GM21737 (cell line): Measurements from ENCODE around the gene TRIM14.

Source experiments
- ATAC-seq: cut with Tn5 transposase; IDR thresholded peaks from one replicate; pipeline ENCODE4 v1.9.1; 2021; ENCODE audit warnings: mild to moderate bottlenecking, moderate library complexity; ENCODE audit not compliant: unreplicated experiment

TRIM14 gene

DNA sequence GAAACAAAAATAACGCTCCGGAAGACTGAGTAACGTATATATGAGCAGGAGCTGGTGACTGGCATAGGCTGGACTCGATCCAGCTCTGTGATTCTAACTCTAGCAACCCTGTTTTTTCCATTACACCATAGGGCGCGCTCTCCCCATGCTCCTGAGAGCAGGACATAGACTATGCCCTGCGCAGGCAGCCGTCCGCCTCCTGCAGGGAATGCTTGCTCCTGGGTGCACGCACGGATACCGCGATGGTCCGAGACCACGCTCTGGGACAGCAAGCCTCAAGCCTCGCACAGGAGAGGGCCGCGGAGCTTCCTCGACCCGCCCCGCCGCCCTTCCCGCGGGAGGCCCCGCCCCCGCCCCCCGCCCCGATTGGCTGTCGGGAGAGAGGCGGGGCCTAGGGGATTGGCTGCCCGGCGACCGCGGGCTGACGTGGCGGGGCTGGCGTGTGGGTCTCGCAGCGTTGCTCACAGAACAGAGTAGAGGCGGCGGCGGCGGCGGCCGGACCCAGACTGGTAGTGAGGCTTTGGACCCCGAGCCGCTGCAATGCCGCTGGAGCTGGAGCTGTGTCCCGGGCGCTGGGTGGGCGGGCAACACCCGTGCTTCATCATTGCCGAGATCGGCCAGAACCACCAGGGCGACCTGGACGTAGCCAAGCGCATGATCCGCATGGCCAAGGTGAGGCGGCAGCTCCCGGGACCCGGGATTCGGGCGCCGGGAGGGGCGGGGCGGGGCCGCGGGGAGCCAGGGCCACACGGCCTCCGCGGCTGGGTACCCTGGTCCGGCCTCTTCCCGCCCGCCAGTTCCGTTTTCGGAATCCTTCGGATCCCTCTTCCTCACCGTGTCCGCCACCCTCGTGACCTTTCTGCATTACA is 62.5 kb downstream of the TRIM14 start, which contains the start of gene NANS:
Gene NANS (plus strand): TSS at position 464 of the 869 bp plus-strand sequence. CDS start 77 bp downstream, at position 541.
- ATAC-seq = peak; percentile 92

GRCh38 chr9:98054376-98054951 is 64.6 kb downstream of the TRIM14 start:
- ATAC-seq = no peak

- no peak for ATAC-seq
Measured at GRCh38 chr9:98050351-98050750, 68.7 kb downstream of the TRIM14 start.

GRCh38 chr9:98049288-98050072 is 69.5 kb downstream of the TRIM14 start:
- ATAC-seq = no peak

DNA sequence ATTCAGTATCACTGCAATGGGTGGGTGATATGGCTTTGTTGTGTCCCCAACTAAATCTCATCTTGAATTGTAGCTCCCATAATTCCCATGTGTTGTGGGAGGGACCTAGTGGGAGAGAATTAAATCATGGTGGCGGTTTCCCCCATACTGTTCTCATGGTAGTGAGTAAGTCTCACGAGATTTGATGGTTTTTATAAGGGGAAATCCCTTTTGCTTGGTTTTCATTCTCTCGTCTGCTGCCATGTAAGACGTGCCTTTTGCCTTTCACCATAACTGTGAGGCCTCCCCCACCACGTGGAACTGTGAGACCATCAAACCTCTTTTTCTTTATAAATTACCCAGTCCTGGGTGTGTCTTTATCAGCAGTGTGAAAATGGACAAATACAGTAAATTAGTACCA is 72.0 kb downstream of the TRIM14 start:
- ATAC-seq = no peak

DNA sequence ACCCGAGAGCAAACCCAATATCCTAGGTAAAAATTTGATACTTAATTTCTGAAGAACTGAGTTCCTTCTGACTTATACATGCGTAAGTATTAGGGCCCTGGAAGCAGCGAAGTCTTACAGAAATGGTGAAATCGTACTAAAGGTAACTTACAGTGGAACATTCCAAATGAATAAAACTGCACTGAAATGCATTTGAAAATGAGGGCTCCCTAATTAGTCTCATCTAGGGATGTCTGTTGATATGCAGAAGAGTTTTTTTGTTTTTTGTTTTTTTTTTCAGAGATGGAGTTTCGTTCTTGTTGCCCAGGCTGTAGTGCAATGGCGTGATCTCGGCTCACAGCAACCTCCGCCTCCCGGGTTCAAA is 72.9 kb downstream of the TRIM14 start:
- ATAC-seq = no peak

DNA sequence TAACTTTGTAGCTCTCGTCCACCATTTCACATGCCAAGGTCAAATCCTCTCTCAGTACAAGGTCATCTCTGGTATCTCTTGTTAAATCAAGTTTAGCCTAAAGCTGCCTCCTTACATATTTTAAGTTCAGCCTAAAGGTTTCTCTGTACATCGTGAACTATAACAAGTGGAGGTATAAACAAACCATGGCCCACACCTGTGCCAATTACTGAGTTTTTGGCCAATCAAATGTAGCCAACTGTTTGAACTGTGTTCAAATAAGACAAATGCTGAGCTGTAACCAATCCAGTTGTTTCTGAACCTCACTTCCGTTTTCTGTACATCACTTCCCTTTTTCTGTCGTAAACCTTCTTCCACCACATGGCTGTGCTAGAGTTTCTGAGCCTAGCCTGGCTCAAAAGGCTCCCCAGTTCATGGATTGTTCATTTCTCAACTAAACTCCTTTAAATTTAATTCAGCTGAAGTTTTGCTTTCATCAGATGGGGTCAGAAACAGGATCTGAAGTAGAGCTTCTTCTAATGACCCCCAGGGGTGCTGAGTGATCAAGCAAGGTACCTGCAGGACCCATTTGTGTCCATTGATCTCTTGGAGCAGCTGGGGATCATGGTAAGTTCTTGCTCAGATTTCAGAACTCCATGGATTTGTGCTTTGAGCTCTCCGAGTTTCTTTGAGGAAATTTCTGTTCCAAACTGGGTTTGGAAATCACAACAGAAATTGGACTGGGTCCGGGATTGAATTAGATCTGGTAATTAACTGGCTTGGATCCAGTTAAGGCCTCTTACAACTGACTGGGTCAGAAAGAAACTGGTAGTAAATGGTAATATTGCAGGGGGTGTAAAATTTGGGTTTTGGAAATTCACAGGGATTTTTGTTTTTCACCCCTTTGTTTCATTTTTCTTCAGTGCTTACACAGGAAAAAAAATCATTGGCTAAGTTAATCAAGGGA is 73.5 kb downstream of the TRIM14 start:
- peak; percentile 80 for ATAC-seq

DNA sequence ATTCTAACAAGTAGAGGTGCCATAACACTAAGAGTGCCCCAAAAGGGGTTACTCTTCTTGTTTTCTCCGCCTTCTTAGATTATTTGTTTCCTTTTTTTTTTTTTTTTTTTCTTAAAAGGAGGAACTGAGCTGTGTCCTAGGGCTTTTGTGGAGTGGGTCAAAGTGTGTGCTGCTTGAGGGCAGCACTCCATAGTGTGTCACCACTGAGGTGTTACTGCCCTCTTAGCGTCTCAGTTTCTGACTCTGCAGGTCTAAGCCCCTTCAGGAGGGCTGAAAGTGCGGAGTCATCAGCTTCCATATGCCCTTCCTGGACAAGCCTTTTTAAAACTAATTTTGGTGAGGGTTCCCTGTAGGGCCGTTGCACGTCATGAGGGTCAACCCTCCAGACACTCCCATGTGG is 75.1 kb downstream of the TRIM14 start:
- ATAC-seq = no peak

GRCh38 chr9:98040212-98040611 is 78.8 kb downstream of the TRIM14 start:
- no peak for ATAC-seq

DNA sequence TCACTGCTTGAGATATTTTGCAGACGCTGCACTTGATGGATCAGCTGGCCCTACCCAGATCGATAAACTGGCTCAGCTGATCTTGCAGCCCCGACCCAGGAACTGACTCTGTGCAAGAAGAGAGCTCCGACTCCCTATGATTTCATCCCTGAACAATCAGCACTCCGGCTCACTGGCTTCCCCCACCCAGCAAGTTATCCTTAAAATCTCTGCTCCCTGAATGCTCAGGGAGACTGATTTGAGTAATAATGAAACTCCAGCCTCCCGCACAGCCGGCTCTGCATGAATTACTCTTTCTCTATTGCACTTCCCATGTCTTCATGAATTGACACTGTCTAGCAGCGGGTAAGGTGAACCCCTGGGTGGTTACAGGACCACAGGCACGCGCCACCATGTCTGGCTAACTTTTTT is 79.4 kb downstream of the TRIM14 start:
- ATAC-seq = no peak

DNA sequence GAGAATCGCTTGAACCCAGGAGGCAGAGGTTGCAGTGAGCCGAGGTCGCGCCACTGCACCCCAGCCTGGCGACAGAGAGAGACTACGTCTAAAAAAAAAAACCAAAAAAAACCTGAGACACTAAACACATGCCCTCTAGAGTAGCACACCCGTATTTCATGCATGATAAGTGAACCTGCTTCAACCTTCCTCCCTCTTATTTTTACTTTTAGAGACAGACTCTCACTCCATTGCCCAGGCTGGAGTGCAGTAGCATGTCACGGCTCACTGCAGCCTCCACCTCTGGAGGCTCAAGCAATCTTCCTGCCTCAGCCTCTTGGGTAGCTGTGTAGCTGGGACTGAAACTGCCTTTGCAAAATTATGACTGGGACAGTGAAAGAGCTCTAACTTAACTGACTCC is 80.1 kb downstream of the TRIM14 start:
- ATAC-seq = peak; percentile 49

DNA sequence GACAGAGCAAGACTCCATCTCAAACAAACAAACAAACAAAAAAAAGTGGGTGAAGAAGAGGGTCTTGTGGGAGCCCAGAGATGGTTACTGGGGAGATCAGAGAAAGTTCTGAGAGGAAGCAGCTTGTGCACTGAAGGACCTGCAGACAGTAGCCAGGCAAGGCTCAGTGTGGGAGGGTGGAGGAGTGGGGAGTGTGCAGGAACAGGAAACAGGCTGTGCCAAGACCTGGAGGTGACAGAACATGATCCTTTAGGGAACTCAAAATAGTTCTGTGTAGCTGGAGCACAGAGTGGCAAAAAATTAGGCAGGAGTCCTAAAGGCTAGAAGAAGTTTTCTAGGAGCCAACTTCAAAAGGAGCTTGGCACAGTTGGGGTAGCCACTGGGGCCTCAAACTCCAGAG is 81.7 kb downstream of the TRIM14 start:
- ATAC-seq = no peak

DNA sequence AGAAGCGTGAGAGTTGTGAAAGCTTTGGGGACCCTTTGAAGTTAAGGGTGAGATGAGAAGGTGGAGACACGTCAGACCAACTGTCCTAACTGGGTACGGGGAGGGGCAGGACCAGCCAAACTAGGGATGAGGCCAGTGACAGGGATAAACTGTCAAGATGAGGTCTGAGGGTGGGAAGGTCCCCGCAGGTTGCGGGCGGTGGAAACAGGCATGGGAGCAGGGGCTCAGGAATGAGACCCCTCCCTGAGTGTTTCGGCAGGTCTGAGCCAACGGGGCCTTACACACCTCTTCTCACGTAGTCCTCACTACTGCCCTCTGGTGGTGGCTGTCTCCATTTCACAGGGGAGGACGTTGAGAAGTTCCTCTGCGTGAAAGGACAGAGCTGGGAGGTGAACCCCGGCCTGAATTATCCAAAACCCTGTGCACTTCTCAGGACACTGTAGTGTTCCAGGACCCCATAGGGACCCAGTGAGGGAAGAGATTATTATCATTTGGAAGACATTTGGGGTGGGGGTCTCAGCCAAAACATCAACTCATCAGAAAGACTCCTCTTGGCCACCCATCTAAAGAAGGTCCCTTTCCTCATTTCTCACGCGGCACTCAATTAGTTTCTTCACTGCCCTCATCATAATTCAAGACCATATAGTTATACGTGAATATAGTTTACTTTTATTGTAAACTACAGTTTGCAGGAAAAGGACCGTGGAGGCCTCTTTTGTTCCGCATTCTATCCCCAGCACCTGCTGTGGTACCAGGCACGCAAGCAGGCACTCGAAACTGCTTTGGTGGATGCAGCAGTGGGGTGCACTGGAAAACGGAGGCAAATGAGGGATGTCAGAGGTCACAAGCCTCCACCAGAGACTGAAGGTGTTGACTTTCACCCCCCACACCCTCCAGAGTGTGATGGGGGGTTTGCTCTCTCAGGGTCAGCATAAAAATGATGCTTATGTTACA is 84.2 kb downstream of the TRIM14 start:
- ATAC-seq = peak; percentile 49

DNA sequence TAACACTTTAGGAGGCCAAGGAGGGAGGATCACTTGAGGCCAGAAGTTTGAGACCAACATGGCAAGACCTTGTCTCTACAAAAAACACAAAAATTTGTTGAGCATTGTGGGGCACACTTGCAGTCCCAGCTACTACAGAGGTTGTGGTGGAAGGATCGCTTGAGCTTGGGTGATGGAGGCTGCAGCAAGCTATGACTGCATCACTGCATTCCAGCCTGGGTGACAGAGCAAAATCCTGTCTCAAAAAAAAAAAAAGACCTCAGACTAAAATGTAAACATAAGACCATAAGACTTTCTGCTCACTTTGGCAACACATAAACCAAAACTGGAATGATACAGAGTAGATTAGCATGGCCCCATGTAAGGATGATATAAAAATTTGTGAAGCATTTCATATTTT is 87.1 kb downstream of the TRIM14 start:
- ATAC-seq = no peak

DNA sequence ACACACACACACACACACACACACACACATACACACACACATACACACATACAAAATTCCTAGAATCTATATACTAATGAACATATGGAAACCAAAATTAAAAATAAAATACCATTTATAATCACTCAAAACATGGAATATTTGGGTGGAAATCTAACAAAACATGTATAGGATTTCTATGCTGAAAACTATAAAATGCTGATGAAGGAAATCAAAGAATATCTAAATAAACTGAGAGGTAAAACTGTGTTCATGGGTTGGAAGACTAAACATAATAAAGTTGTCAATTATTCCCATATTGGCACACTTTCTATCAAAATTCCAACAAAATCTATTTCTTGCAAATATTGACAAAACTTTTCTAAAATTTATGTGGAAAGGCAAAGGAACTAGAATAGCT is 87.9 kb downstream of the TRIM14 start:
- no peak for ATAC-seq

GRCh38 chr9:98024702-98025101 is 94.3 kb downstream of the TRIM14 start:
- ATAC-seq = no peak

DNA sequence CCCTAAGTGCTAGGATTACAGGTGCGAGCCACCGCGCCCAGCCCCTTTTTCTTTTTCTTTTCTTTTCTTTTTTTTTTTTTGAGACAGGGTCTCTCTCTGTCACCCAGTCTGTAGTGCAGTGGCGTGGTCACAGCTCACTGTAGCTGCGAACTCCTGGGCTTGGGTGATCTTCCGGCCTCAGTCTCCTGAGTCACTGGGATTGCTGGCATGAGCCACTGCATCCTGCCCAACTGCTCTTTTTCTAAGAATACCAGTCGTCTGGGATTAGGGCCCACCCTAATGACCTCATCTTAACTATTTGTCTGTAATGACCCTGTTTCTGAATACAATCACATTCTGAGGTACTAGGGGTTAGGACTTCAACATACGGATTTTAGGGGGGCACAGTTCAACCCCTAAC is 96.6 kb downstream of the TRIM14 start:
- no peak for ATAC-seq

DNA sequence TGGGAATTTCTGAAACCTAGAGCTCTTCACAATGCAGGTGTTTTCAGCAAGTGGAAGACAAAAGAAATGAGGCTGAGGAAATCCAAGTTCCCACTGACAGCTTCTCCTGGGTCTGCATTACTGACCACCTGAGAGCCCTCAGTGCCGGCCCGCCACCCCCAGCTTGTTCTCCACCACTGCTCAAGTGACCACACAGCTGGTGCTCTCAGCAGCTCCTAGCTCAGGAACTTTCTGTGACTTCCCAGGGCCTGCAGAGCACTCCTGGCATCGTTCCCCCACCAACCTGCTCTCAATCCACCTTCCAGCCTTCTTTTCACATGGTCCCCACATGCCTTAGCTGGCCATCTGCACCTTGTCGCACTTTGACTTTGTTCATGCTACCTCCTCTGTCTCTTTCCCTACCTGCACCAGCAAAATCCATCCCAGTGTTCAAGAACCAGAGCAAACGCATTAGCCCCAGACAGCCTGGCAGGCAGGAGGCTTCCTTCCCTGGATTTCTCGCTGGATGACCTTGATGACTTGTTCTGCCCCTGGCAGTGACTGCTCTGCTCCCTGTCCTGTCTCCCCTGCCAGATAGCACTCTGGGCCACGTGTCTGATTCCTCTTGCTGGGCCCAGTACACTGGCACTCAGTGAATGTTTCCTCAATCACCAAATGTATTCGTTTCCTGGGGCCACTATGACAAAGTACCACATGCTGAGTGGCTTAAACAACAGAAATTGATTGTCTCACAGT is 97.5 kb downstream of the TRIM14 start:
- no peak for ATAC-seq
